Stimulated activated memory B cell treated with anti-CD40 and anti-IgM and Interleukin-4, amounts not matched to agents 10 μg/mL and 1 μg/mL and 100 μg/mL, for 72 hours (primary cell): Measurements from ENCODE around the gene TPRN.

Experiments used
- ATAC-seq: fragments of 150-1000 bp; cut with Tn5 transposase; 2 replicates; pipeline ENCODE4 v1.10.0; 2021
- H3K27ac Mint-ChIP-seq: one replicate; pipeline ENCODE4 v1.8.0; 2022; ENCODE audit warnings: mild to moderate bottlenecking, mixed read lengths
- H3K27me3 Mint-ChIP-seq: one replicate; pipeline ENCODE4 v1.8.0; 2022; ENCODE audit warnings: mixed read lengths
- H3K36me3 Mint-ChIP-seq: one replicate; pipeline ENCODE4 v1.8.0; 2022; ENCODE audit warnings: mixed read lengths
- H3K4me1 Mint-ChIP-seq: one replicate; pipeline ENCODE4 v1.8.0; 2022; ENCODE audit warnings: mixed read lengths
- H3K4me3 Mint-ChIP-seq: one replicate; pipeline ENCODE4 v1.8.0; 2022; ENCODE audit warnings: mild to moderate bottlenecking, moderate library complexity, mixed read lengths
- H3K9me3 Mint-ChIP-seq: one replicate; pipeline ENCODE4 v1.8.0; 2022; ENCODE audit warnings: mixed read lengths

The TPRN gene

GRCh38 chr9:137221506-137222111, 21.1 kb upstream of the TPRN start:
- no peaks in the 10 kb centered on the region for H3K9me3 Mint-ChIP-seq
- peaks cover 7% of the 10 kb centered on the region for H3K36me3 Mint-ChIP-seq
- H3K4me1 Mint-ChIP-seq = peaks cover 13% of the 10 kb centered on the region
- no peaks in the 10 kb centered on the region for H3K27me3 Mint-ChIP-seq
- ATAC-seq = no peak
- H3K4me3 Mint-ChIP-seq = no peak overlapping the region
- no peak overlapping the region for H3K27ac Mint-ChIP-seq

GRCh38 chr9:137221095-137221505, 20.6 kb upstream of the TPRN start:
- Mint-ChIP-seq H3K4me3 (peak overlapping the region; percentile 55), H3K27ac (no peak overlapping the region), H3K4me1 (peaks cover 13% of the 10 kb centered on the region), H3K36me3 (peaks cover 10% of the 10 kb centered on the region), H3K27me3 (no peaks in the 10 kb centered on the region), H3K9me3 (no peaks in the 10 kb centered on the region)
- ATAC-seq = no peak

- H3K4me1 Mint-ChIP-seq = peaks cover 13% of the 10 kb centered on the region
Observed at GRCh38 chr9:137220317-137221094, 20.0 kb upstream of the TPRN start.

DNA sequence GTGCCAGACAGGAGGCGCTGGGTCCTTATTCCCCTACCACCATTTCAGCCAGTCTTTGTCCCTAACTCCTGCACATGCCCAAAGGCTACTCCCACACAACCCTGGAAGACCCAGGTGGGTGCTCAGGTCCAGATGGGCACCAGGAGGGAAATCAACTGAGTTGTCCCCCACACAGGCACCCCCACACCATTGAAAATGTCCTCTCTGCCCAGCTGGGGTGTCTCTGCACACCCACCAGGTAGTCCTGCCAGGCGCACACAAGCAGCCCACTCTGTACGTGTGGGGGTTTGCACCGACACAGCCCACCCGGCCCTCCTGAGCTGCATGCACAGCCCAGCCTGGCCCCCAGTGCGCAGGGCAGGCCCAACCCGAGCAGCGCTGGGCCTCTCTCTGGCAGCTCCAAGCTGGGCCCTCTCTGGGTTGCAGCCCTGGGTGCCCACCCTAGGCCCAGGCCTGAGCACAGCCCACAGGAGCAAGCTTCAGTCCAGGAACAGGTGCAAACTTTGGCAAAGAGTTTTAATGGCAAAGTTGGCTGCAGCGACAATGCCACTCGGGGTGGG, 19.3 kb upstream of the TPRN start:
- no peak overlapping the region for H3K27ac Mint-ChIP-seq
- H3K4me3 Mint-ChIP-seq = peak overlapping the region; percentile 18
- peaks cover 18% of the 10 kb centered on the region for H3K36me3 Mint-ChIP-seq
- H3K9me3 Mint-ChIP-seq = no peaks in the 10 kb centered on the region
- peaks cover 13% of the 10 kb centered on the region for H3K4me1 Mint-ChIP-seq
- no peaks in the 10 kb centered on the region for H3K27me3 Mint-ChIP-seq
- ATAC-seq = no peak

More at GRCh38 chr9:137220317-137221094, 20.0 kb upstream of the TPRN start:
- ATAC-seq = no peak
- no peaks in the 10 kb centered on the region for H3K27me3 Mint-ChIP-seq
- no peak overlapping the region for H3K27ac Mint-ChIP-seq
- no peaks in the 10 kb centered on the region for H3K9me3 Mint-ChIP-seq
- peaks cover 13% of the 10 kb centered on the region for H3K36me3 Mint-ChIP-seq
- peak overlapping the region; percentile 55 for H3K4me3 Mint-ChIP-seq

DNA sequence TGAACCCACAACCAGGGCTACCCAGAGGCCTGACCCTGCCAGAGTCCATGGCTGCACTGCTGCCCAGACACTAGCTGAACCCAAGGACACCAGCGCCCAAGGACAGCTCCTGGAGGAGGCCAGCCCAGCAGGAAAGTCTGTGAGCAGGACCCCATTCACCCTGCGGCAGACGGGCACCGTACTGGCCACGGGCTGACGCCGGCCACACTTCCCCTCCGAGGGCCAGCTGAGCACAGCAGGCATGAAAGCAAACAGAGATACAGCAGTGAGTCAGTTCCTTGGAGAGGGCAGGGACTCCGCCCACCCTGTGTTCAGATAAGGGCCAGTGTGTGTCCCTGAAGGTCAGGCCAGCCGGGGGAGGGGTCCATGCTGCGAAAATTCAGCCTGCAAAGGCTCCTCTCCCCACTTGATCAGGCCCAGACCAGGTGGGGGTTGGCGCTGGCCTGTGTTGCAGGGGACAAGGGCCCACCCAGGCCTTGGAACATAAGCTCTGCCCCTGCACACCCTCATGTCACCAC, 18.3 kb upstream of the TPRN start:
- no peak overlapping the region for H3K27ac Mint-ChIP-seq
- H3K36me3 Mint-ChIP-seq = peaks cover 23% of the 10 kb centered on the region
- H3K27me3 Mint-ChIP-seq = no peaks in the 10 kb centered on the region
- peaks cover 8% of the 10 kb centered on the region for H3K4me1 Mint-ChIP-seq
- no peak for ATAC-seq
- H3K9me3 Mint-ChIP-seq = no peaks in the 10 kb centered on the region
- no peak overlapping the region for H3K4me3 Mint-ChIP-seq

DNA sequence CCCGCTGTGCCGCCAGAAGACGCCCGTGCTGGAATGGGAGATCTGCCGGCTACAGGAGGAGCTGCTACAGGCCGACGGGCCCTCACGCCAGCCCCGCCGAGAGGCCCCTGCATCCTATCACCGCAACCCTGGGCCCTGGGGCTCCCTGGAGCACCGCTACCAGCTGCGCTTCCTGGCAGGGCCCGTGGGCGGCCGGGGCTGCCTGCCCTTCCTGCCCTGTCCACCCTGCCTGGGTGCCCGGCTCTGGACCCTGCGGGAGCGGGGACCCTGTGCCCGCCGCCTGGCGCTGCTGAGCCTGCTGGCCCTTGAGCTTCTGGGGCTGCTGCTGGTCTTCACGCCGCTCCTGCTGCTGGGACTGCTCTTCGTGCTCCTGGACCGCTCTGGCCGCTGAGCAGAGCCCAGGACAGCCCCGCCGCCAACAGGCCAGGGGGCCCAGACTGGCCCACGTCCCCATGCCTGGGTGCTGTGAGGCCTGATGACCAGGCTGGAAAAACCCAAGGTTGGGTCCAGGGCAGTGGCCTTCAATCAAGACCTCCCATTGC, 17.7 kb upstream of the TPRN start:
- no peak for ATAC-seq
- Mint-ChIP-seq H3K27me3 (no peaks in the 10 kb centered on the region), H3K9me3 (no peaks in the 10 kb centered on the region), H3K36me3 (peaks cover 23% of the 10 kb centered on the region), H3K4me3 (no peak overlapping the region), H3K4me1 (peaks cover 7% of the 10 kb centered on the region), H3K27ac (no peak overlapping the region)

DNA sequence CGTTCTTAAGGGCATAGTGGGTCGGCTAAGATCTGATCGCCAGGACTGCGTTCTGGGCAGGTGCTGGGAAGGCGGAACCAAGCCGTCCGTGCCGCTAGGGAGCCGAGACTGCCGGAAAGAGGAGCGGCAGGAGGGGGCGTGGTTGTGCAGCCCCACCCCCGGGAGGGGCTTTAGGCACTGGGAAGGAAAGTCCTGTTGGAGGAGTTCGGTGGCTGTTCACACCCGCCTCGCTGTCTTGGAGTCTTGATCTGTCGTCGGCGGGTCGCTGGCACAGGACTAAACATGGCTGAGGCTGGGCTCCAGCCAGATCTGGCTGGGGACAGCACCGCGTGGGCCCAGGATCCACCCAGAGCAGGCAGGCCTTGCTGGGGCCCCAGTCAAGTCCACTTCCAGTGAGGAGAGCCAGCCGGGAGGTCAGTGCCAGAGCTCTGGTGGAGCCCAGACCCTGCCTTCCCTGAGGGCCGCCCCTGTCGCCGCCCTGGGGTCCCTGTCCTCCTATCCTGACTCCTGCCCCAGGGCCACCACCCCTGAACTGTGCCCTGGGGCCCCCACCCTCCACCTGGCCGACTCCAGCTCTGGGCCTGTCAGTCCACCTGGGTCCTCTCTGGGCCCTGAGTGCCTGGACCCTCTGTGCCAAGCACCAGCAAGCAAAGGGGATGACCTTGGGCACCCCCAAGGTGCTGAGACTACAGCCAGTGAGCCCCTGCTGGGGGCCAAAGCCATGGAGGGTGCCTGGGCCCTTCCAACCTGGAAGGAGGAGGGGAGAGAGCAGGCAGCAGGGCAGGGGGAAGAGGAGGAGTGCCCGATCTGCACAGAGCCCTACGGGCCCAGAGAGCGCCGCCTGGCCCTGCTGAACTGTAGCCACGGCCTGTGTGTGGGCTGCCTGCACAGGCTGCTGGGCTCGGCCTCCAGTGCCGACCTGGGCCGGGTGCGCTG, 17.0 kb upstream of the TPRN start:
- Mint-ChIP-seq H3K9me3 (no peaks in the 10 kb centered on the region), H3K27me3 (no peaks in the 10 kb centered on the region), H3K4me1 (no peaks in the 10 kb centered on the region), H3K36me3 (peaks cover 23% of the 10 kb centered on the region), H3K4me3 (no peak overlapping the region), H3K27ac (no peak overlapping the region)
- ATAC-seq = no peak

- H3K27me3 Mint-ChIP-seq = no peaks in the 10 kb centered on the region
- no peaks in the 10 kb centered on the region for H3K9me3 Mint-ChIP-seq
- no peak for ATAC-seq
- no peak overlapping the region for H3K4me3 Mint-ChIP-seq
- no peak overlapping the region for H3K27ac Mint-ChIP-seq
- peaks cover under 1% of the 10 kb centered on the region for H3K4me1 Mint-ChIP-seq
- H3K36me3 Mint-ChIP-seq = peaks cover 24% of the 10 kb centered on the region
Observed at GRCh38 chr9:137216188-137216965, 15.8 kb upstream of the TPRN start.

DNA sequence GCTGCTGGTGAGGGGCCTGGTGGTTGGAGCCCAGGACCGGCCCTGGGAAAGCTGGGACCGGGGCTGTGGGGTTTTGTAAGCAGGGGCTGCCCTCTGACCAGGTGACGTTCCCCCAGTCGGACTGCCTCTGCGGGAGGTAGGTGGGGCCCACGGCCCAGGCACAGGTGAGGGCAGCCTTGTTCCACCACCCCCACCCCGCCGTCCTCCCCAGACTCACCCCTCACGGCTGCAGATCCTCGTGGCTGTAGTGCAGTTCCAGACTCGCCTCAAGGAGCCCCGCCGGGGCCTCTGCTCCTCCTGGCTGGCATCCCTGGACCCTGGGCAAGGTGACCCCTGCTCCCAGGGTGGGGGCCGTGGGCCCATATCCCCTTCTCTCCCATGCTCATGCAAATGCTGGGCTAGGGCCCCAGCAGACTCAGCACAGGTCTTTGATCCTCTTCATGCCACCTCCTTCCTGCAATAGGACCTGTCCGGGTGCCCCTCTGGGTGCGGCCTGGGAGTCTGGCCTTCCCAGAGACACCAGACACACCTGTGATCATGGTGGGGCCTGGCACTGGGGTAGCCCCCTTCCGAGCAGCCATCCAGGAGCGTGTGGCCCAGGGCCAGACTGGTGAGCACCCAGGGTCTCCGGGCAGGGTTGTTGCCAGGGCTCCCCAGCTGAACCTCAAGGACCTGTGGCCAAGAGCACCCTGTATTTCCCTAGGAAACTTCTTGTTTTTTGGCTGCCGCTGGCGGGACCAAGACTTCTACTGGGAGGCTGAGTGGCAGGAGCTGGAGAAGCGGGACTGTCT, 14.8 kb upstream of the TPRN start:
- no peaks in the 10 kb centered on the region for H3K9me3 Mint-ChIP-seq
- H3K4me1 Mint-ChIP-seq = peaks cover 5% of the 10 kb centered on the region
- no peak for ATAC-seq
- H3K27ac Mint-ChIP-seq = no peak overlapping the region
- H3K4me3 Mint-ChIP-seq = no peak overlapping the region
- no peaks in the 10 kb centered on the region for H3K27me3 Mint-ChIP-seq
- H3K36me3 Mint-ChIP-seq = peaks cover 31% of the 10 kb centered on the region

GRCh38 chr9:137214620-137215019, 14.1 kb upstream of the TPRN start:
- ATAC-seq = no peak
- Mint-ChIP-seq H3K27ac (no peak overlapping the region), H3K36me3 (peaks cover 31% of the 10 kb centered on the region), H3K9me3 (no peaks in the 10 kb centered on the region), H3K4me3 (no peak overlapping the region), H3K27me3 (no peaks in the 10 kb centered on the region), H3K4me1 (peaks cover 5% of the 10 kb centered on the region)

DNA sequence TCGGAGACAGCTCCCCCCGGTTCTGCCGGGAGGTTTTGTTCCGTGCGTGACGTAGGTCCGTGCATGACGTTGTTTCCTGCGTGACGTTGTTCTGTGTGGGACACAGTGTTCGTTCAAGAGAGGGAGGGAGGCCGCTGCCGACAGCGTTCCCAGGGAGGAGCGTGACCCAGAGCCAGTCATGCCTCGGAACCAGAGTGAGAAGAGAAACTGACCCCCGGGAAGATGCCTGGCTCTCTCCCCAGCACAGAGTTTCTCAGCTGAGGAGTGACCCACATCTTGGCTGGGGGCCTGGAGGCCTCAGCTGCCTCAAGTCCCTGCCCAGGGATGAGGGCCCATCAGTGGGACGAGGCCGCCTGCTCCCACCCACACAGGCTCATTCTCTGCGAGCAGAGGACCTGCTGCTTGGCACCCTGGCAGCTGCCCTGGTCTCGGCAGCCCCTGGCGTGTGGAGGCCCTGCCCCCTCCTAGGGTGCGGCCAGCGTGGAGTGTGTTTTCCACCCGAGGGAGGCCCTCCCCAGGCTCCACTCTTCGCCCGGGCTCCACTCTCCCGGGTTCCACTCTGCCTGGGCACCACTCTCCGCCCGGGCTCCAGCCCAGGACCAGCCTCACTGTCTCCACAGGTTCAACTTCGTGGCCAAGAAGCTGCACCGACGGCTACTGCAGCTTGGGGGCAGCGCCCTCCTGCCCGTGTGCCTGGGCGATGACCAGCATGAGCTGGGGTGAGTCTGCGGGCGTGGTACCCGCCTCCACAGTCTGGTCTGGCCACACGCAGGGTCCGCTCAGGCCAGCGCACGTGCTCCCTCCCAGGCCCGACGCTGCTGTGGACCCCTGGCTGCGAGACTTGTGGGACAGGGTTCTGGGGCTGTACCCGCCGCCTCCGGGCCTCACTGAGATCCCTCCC, 12.9 kb upstream of the TPRN start:
- H3K27ac Mint-ChIP-seq = no peak overlapping the region
- H3K36me3 Mint-ChIP-seq = peaks cover 37% of the 10 kb centered on the region
- H3K4me3 Mint-ChIP-seq = no peak overlapping the region
- H3K27me3 Mint-ChIP-seq = no peaks in the 10 kb centered on the region
- H3K4me1 Mint-ChIP-seq = peaks cover 5% of the 10 kb centered on the region
- no peaks in the 10 kb centered on the region for H3K9me3 Mint-ChIP-seq
- no peak for ATAC-seq

DNA sequence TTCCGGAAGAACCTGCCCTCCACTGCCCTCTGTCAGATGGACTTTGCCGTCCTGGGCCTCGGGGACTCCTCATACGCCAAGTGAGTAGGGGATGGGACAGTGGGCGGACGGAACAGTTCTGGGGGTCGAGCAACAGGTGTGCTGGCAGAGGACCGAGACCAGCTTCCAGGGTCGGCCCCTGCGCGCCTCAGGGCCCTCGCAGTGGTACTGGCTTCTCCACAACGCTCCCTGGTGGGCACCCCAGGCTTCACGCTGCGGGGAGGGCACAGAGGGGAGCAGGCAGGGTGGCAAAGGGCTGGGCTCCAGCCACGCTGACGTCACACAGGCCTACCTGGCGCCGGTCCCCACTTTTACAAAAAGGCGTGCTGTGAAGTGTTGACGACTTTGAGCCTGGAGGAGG, 12.0 kb upstream of the TPRN start:
- Mint-ChIP-seq H3K36me3 (peaks cover 40% of the 10 kb centered on the region), H3K9me3 (no peaks in the 10 kb centered on the region), H3K27ac (no peak overlapping the region), H3K4me3 (no peak overlapping the region), H3K4me1 (peaks cover 8% of the 10 kb centered on the region), H3K27me3 (no peaks in the 10 kb centered on the region)
- ATAC-seq = no peak

DNA sequence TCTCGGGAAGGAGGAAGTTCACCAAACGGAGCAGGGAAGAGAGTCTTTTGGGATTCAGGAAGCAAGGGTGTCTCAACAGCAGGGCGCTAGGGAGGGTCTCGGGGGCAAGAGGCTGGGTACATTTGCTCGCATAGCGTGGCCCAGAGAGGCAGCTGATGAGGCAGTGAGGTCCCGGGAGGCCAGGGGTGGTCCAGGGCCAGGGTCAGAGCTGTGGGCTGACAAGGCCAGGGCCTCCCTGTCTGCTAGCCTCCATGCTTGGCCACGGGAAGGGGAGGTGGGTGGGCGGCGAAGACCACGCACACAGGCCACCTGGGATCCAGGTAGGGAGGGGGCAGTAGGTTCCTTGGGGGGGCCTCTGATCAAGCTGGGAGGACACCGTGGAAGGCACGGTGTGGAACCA, 11.0 kb upstream of the TPRN start:
- ATAC-seq = no peak
- no peaks in the 10 kb centered on the region for H3K9me3 Mint-ChIP-seq
- H3K4me1 Mint-ChIP-seq = peaks cover 18% of the 10 kb centered on the region
- no peak overlapping the region for H3K4me3 Mint-ChIP-seq
- peaks cover 43% of the 10 kb centered on the region for H3K36me3 Mint-ChIP-seq
- H3K27me3 Mint-ChIP-seq = no peaks in the 10 kb centered on the region
- H3K27ac Mint-ChIP-seq = no peak overlapping the region
